Spleen (tissue), 7 donors: ENCODE data around the gene DPYSL4.

ENCODE experiments used
- POLR2A ChIP-seq, 3 donors: fragments of 450-650 bp; IDR thresholded peaks; one replicate each; pipeline ENCODE4 v1.5.1; 2017; ENCODE audit warnings: antibody characterized with exemption in 3 of 3, mild to moderate bottlenecking in 1 of 3
- TF ChIP-seq, protein P1 (sequence below), 11 experiments: fragments of 200-600 bp in 7 of 11; fragments of 450-650 bp in 4 of 11; sonication (generic) in 4 of 11; IDR thresholded peaks in 8 of 11; conservative IDR thresholded peaks in 3 of 11; 1 replicate in 7 of 11; 2 replicates in 4 of 11; pipeline versions ENCODE4 v1.4.0 to v1.8.0; 2016 to 2021; ENCODE audit warnings: antibody characterized with exemption in 11 of 11, inconsistent platforms in 4 of 11, mild to moderate bottlenecking in 1 of 11
- donor health status: DM: no; HTN: no; CAD: no; lungs with moderate emphysema.
- donor health status: DM: no; HTN: no; CAD: no.
- donor health status: DM: no; HTN: no; CAD: no.

DNA sequence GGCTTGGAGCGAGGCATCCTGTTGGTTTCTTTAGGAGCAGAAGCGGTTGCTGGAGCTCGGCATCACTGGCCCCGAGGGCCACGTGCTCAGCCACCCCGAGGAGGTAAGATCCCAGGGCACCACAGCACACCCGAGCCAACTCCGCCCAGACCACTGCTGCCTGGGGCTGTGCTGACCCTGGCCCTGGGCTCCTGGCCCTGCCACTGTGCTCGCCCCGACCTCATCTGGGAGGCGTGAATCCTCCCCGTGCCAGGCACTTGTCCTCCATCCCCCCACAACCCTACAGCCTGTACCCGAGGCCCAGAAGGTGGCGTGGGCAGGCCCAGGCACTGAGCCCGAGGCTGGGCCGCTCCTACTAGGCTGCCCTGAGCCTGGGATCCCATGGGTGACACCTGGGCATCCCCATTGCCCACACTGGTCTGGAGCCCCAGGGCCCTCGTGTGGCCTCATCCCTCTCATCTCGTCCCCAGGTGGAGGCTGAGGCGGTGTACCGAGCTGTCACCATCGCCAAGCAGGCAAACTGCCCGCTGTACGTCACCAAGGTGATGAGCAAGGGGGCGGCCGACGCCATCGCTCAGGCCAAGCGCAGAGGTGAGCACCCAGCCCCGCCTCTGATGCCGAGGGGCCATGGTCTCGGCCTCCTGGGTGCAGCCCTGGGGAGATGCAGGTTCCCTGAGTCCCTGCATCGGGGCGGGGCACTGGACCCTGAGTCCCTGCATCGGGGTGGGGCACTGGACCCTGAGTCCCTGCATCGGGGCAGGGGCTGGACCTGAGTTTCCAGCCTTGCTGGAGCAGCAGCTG lies 11.8 kb downstream of the DPYSL4 start:
- TF ChIP-seq, protein P1, sequence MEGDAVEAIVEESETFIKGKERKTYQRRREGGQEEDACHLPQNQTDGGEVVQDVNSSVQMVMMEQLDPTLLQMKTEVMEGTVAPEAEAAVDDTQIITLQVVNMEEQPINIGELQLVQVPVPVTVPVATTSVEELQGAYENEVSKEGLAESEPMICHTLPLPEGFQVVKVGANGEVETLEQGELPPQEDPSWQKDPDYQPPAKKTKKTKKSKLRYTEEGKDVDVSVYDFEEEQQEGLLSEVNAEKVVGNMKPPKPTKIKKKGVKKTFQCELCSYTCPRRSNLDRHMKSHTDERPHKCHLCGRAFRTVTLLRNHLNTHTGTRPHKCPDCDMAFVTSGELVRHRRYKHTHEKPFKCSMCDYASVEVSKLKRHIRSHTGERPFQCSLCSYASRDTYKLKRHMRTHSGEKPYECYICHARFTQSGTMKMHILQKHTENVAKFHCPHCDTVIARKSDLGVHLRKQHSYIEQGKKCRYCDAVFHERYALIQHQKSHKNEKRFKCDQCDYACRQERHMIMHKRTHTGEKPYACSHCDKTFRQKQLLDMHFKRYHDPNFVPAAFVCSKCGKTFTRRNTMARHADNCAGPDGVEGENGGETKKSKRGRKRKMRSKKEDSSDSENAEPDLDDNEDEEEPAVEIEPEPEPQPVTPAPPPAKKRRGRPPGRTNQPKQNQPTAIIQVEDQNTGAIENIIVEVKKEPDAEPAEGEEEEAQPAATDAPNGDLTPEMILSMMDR (IDR thresholded peaks at IDR 0.05 in 8 of 11, conservative IDR thresholded peaks at IDR 0.05 in 3 of 11) = no peak
- TF ChIP-seq POLR2A (IDR thresholded peaks at IDR 0.05) = no peak
